ENCODE measurements around the gene RNU6-9. TPM values are rescaled to one million over a fixed set of nuclear protein-coding genes. Genes with fewer than 3 reads are reported as not detected.

Gene RNU6-9
- total and polyA plus RNA-seq, 2 of the 13 experiments (the other 11 are each of a cell fraction or from before 2014, with no cell fraction given): under 0.01 TPM; not detected in 1

- TF ChIP-seq U2AF1 (optimal IDR thresholded peaks at IDR 0.05; ENCODE audit: low read depth, low read length) (no peak), CEBPB (IDR thresholded peaks at IDR 0.05; ENCODE audit: borderline replicate concordance, low read depth, low read length) (peak; percentile 88), ZEB1 (IDR thresholded peaks at IDR 0.05; ENCODE audit: insufficient replicate concordance, low read depth) (peak; percentile 53), MBD4 (IDR thresholded peaks at IDR 0.05; ENCODE audit: borderline replicate concordance, low read length) (no peak), ZNF281 (CRISPR knock-in tag; IDR thresholded peaks at IDR 0.05; ENCODE audit: borderline replicate concordance) (0 out of 2 replicates have a peak, but pooled peaks have one; percentile 13), ZNF138 (CRISPR knock-in tag; IDR thresholded peaks at IDR 0.05; ENCODE audit: low read depth) (no peak), ZFP36 (IDR thresholded peaks at IDR 0.05; ENCODE audit: borderline replicate concordance, low read depth, low read length, partially characterized antibody) (peak; percentile 91), ZHX2 (IDR thresholded peaks at IDR 0.05; ENCODE audit: low read depth) (no peak), ZHX2 (CRISPR knock-in tag; IDR thresholded peaks at IDR 0.05; ENCODE audit: borderline replicate concordance) (no peak), IKZF4 (CRISPR knock-in tag; IDR thresholded peaks at IDR 0.05; ENCODE audit: borderline replicate concordance, low read depth, not compliant biosample characterization) (no peak), IRX3 (CRISPR knock-in tag; IDR thresholded peaks at IDR 0.05; ENCODE audit: borderline replicate concordance, low read depth) (0 out of 2 replicates have a peak, but pooled peaks have one; percentile 33), TRIM24 (CRISPR knock-in tag; IDR thresholded peaks at IDR 0.05) (no peak)
- TF ChIP-seq, protein P1, sequence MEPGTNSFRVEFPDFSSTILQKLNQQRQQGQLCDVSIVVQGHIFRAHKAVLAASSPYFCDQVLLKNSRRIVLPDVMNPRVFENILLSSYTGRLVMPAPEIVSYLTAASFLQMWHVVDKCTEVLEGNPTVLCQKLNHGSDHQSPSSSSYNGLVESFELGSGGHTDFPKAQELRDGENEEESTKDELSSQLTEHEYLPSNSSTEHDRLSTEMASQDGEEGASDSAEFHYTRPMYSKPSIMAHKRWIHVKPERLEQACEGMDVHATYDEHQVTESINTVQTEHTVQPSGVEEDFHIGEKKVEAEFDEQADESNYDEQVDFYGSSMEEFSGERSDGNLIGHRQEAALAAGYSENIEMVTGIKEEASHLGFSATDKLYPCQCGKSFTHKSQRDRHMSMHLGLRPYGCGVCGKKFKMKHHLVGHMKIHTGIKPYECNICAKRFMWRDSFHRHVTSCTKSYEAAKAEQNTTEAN (CRISPR knock-in tag; conservative IDR thresholded peaks at IDR 0.05): no peak
These were observed 35.4 kb downstream of the RNU6-9 start (continued) for GRCh38 chr19:928471-929202.

Data from HepG2 (cell line).